IMR-90 (cell line): ENCODE data around the gene TMUB1.

ENCODE experiments used
- CEBPB ChIP-seq: IDR thresholded peaks from 2 replicates; pipeline ENCODE4 v1.6.1; 2012; ENCODE audit warnings: low read depth, low read length, improper control_type of control experiment
- CTCF ChIP-seq: conservative IDR thresholded peaks from 2 replicates; pipeline ENCODE4 v1.5.1; 2012; ENCODE audit warnings: mild to moderate bottlenecking, low read depth, low read length, improper control_type of control experiment
- ELK1 ChIP-seq: fragments of 150-350 bp; IDR thresholded peaks from 2 replicates; pipeline ENCODE4 v1.6.1; 2016; ENCODE audit warnings: low read depth, mild to moderate bottlenecking, low read length, moderate library complexity, borderline replicate concordance
- FOS ChIP-seq: fragments of 150-350 bp; IDR thresholded peaks from 2 replicates; pipeline ENCODE4 v1.6.1; 2016; ENCODE audit warnings: low read depth, low read length
- MAFK ChIP-seq: IDR thresholded peaks from 2 replicates; pipeline ENCODE4 v1.6.1; 2012; ENCODE audit warnings: low read depth, low read length, improper control_type of control experiment
- MAZ ChIP-seq: IDR thresholded peaks from 2 replicates; pipeline ENCODE4 v1.6.1; 2012; ENCODE audit warnings: low read depth, mild to moderate bottlenecking, low read length, improper control_type of control experiment, moderate library complexity, borderline replicate concordance
- MXI1 ChIP-seq: IDR thresholded peaks from 2 replicates; pipeline ENCODE4 v1.6.1; 2012; ENCODE audit warnings: low read depth, mild to moderate bottlenecking, low read length, moderate library complexity, borderline replicate concordance
- POLR2A ChIP-seq: IDR thresholded peaks from 2 replicates; pipeline ENCODE4 v1.6.1; 2012; ENCODE audit warnings: mild to moderate bottlenecking, low read depth, low read length
- RAD21 ChIP-seq: IDR thresholded peaks from 2 replicates; pipeline ENCODE4 v1.6.1; 2012; ENCODE audit warnings: low read length, improper control_type of control experiment
- RFX5 ChIP-seq: IDR thresholded peaks from 2 replicates; pipeline ENCODE4 v1.8.0; 2012; ENCODE audit warnings: low read depth, mild to moderate bottlenecking, low read length, moderate library complexity
- SMC3 ChIP-seq: fragments of 150-350 bp; IDR thresholded peaks from 2 replicates; pipeline ENCODE4 v1.6.1; 2016; ENCODE audit warnings: low read depth, mild to moderate bottlenecking, antibody characterized with exemption, low read length, moderate library complexity
- USF2 ChIP-seq: fragments of 150-350 bp; IDR thresholded peaks from 2 replicates; pipeline ENCODE4 v1.6.1; 2017; ENCODE audit warnings: mild to moderate bottlenecking, antibody characterized with exemption, low read length, low read depth

GRCh38 chr7:151032936-151033863 is 50.1 kb downstream of the TMUB1 start:
- 0 out of 2 replicates have a peak, but pooled peaks have one; percentile 8 for TF ChIP-seq CTCF
- no peak for TF ChIP-seq CEBPB
- no peak for TF ChIP-seq MAFK
- no peak for TF ChIP-seq POLR2A
- TF ChIP-seq MAZ: no peak
- no peak for TF ChIP-seq SMC3
- TF ChIP-seq USF2: no peak
- TF ChIP-seq RAD21: no peak; the same call in 1 of the 2 replicates
- no peak for TF ChIP-seq FOS
- no peak for TF ChIP-seq ELK1
- no peak for TF ChIP-seq RFX5
- TF ChIP-seq MXI1: no peak
